ENCODE measurements around the gene PKP1. TPM values are rescaled to one million over a fixed set of nuclear protein-coding genes. Genes with fewer than 3 reads are reported as not detected.

Gene PKP1
- total and polyA plus RNA-seq, 10 donors, result 0.04 to 0.10 (median 0.06) TPM; not detected in 7

- no peak for TF ChIP-seq POLR2AphosphoS5 (IDR thresholded peaks at IDR 0.05)
- no peak for TF ChIP-seq CTCF (IDR thresholded peaks at IDR 0.05 in 8 of 11, conservative IDR thresholded peaks at IDR 0.05 in 3 of 11)
- no peak for TF ChIP-seq POLR2A (IDR thresholded peaks at IDR 0.05)
- WGBS, 5 donors, result 42 to 57% (median 53%) methylated on average over 3 of the region's 3 CpGs
- Histone ChIP-seq H3K9me3 (no peaks in the 10 kb centered on the region), H3K4me1 (no peaks in the 10 kb centered on the region), H3K27ac (no peak overlapping the region), H3K27me3 (replicated peaks in 1 of 7) (peaks cover 0 to 59% (median 0%) of the 10 kb centered on the region in 7 donors), H3K36me3 (no peaks in the 10 kb centered on the region), H3K4me3 (no peak overlapping the region)
- no peak for DNase-seq
- intact Hi-C loops (cut with DNase I; ENCODE audit: low total_unique reads), result no loop called here
Measured at GRCh38 chr1:201266774-201267173, 16.5 kb upstream of the PKP1 start.

- WGBS, 5 donors, result 80 to 91% (median 82%) methylated on average over 14 of the region's 14 CpGs
- Histone ChIP-seq H3K4me3 (no peak overlapping the region), H3K4me1 (no peaks in the 10 kb centered on the region), H3K36me3 (no peaks in the 10 kb centered on the region), H3K27ac (no peak overlapping the region), H3K9me3 (no peaks in the 10 kb centered on the region), H3K27me3 (replicated peaks in 1 of 7) (peaks cover 0 to 50% (median 0%) of the 10 kb centered on the region in 7 donors)
- intact Hi-C loops (cut with DNase I; ENCODE audit: low total_unique reads), result no loop called here
- TF ChIP-seq POLR2AphosphoS5 (IDR thresholded peaks at IDR 0.05) (no peak), CTCF (IDR thresholded peaks at IDR 0.05 in 8 of 11, conservative IDR thresholded peaks at IDR 0.05 in 3 of 11) (no peak), POLR2A (IDR thresholded peaks at IDR 0.05) (no peak)
- DNase-seq, result peak; percentile 14
Measured at GRCh38 chr1:201267481-201268229, 15.7 kb upstream of the PKP1 start.

DNA sequence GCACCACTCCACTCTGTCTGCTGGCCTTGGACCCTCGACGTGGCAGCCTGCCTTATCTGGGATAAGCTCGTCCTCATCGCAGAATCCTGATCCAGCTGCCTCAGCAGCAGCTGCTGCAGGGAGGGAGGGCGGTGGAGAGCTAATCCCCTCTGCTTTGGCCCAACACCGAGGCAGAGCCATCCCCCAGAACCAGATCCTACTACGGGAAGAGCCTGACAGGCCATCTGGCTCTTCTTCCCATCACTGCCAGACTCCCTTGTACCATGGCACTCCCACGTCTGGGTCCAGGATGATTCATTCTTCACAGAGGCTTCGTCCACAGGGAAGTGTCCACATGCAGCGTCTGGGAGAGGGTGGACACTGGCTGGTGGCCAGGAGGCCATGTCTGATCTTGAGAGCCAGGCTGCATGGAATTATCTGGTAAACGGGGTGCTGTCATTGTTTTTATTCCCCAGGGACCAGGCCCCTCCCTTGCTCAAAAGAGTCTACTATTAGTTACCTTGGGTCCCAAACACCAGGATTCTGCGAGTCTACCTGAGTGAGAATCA lies 14.6 kb upstream of the PKP1 start:
- Histone ChIP-seq H3K4me1 (no peaks in the 10 kb centered on the region), H3K9me3 (no peaks in the 10 kb centered on the region), H3K27ac (no peak overlapping the region), H3K4me3 (no peak overlapping the region), H3K36me3 (no peaks in the 10 kb centered on the region), H3K27me3 (replicated peaks in 1 of 7) (peaks cover 0 to 45% (median 0%) of the 10 kb centered on the region in 7 donors)
- intact Hi-C loops (cut with DNase I; ENCODE audit: low total_unique reads), result no loop called here
- WGBS, 5 donors, result 46 to 71% (median 55%) methylated on average over 12 of the region's 12 CpGs
- TF ChIP-seq POLR2A (IDR thresholded peaks at IDR 0.05) (no peak), POLR2AphosphoS5 (IDR thresholded peaks at IDR 0.05) (no peak), CTCF (IDR thresholded peaks at IDR 0.05 in 8 of 11, conservative IDR thresholded peaks at IDR 0.05 in 3 of 11) (no peak)
- peak; percentile 62 for DNase-seq

DNA sequence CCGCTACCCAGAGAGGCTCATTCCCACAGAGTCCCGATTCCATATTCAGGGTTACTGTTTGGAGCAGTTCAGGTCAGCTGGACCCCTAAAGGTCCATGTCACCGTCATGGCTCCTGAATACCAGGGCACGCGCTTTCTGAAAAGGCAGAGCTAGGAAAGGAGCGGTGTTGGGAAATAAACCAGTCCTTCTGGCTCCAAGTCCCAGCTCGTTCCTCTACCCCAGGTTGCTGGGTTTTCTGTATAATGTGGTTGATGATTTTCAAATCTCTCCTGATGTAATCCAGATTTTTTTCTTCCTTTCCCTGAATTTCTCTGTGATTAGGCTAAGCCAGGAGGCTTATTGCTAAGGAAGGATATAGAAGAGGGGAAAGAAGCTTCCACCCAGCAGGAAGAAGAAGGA lies 14.0 kb upstream of the PKP1 start:
- Histone ChIP-seq H3K9me3 (no peaks in the 10 kb centered on the region), H3K36me3 (no peaks in the 10 kb centered on the region), H3K27me3 (replicated peaks in 1 of 7) (peaks cover 0 to 45% (median 0%) of the 10 kb centered on the region in 7 donors), H3K4me3 (no peak overlapping the region), H3K4me1 (no peaks in the 10 kb centered on the region), H3K27ac (no peak overlapping the region)
- TF ChIP-seq POLR2AphosphoS5 (IDR thresholded peaks at IDR 0.05) (no peak), POLR2A (IDR thresholded peaks at IDR 0.05) (no peak), CTCF (IDR thresholded peaks at IDR 0.05 in 8 of 11, conservative IDR thresholded peaks at IDR 0.05 in 3 of 11) (no peak)
- intact Hi-C loops (cut with DNase I; ENCODE audit: low total_unique reads), result no loop called here
- peak; percentile 20 for DNase-seq
- 90 to 96% (median 93%) methylated on average over 7 of the region's 7 CpGs for WGBS, 5 donors
